PC-9 (cell line): ENCODE results near the gene HLA-B. TPM values are rescaled to one million over a fixed set of nuclear protein-coding genes. Genes with fewer than 3 reads are reported as not detected.

Experiments
- BruUV-seq: library from RNA; stranded (reverse); fragments of 400-500 nt; replicated peaks from 2 replicates; lab custom pipeline; 2021; lab: Mats Ljungman, UMichigan
- CTCF ChIA-PET: fragments of 300-600 bp; sonication (Branson Sonifier 250); formaldehyde crosslinking; loops from one replicate; lab custom pipeline; 2022; ENCODE audit warnings: antibody characterized with exemption; lab: Charles Lee
- POLR2A ChIA-PET: fragments of 300-600 bp; sonication (Branson Sonifier 250); formaldehyde crosslinking; loops from one replicate; lab custom pipeline; 2022; ENCODE audit warnings: antibody characterized with exemption; ENCODE audit not compliant: unreplicated experiment; lab: Charles Lee
- DNase-seq, 2 experiments: peaks; one replicate each; pipeline versions ENCODE4 v3.0.0 to v3.0.0-alpha.2; 2015 to 2022; ENCODE audit warnings: mixed read lengths in 1 of 2
- H2AFZ ChIP-seq: fragments of 200-600 bp; sonication (generic); 2 replicates; pipeline ENCODE4 v1.8.1; 2017; ENCODE audit warnings: antibody characterized with exemption
- H3F3A ChIP-seq: fragments of 200-600 bp; sonication (generic); 2 replicates; pipeline ENCODE4 v1.8.1; 2017; ENCODE audit warnings: antibody characterized with exemption, mild to moderate bottlenecking, low read depth; ENCODE audit not compliant: insufficient read depth
- H3K27ac ChIP-seq: fragments of 200-600 bp; sonication (generic); 2 replicates; pipeline ENCODE4 v1.6.1; 2016; ENCODE audit warnings: mixed run types
- H3K27me3 ChIP-seq: fragments of 200-600 bp; sonication (generic); 2 replicates; pipeline ENCODE4 v1.6.1; 2016; ENCODE audit warnings: low read depth, mixed run types; ENCODE audit not compliant: insufficient read depth
- H3K36me3 ChIP-seq: fragments of 200-600 bp; sonication (generic); 2 replicates; pipeline ENCODE4 v1.6.1; 2016; ENCODE audit warnings: low read depth, mixed run types
- H3K4me1 ChIP-seq: fragments of 200-600 bp; sonication (generic); replicated peaks from 2 replicates; pipeline ENCODE4 v1.6.1; 2016; ENCODE audit warnings: mixed run types; ENCODE audit not compliant: insufficient read depth
- H3K4me2 ChIP-seq: fragments of 200-600 bp; sonication (generic); 2 replicates; pipeline ENCODE4 v1.6.1; 2017; ENCODE audit warnings: mixed run types
- H3K4me3 ChIP-seq: fragments of 200-600 bp; sonication (generic); 2 replicates; pipeline ENCODE4 v1.6.1; 2016; ENCODE audit warnings: mixed run types
- H3K79me2 ChIP-seq: fragments of 200-600 bp; sonication (generic); 2 replicates; pipeline ENCODE4 v1.6.1; 2017; ENCODE audit warnings: low read depth, mixed run types
- H3K9me2 ChIP-seq: fragments of 200-600 bp; sonication (generic); 2 replicates; pipeline ENCODE4 v1.8.1; 2017; ENCODE audit warnings: mild to moderate bottlenecking; ENCODE audit not compliant: insufficient read depth
- H3K9me3 ChIP-seq: fragments of 200-600 bp; sonication (generic); 2 replicates; pipeline ENCODE4 v1.8.1; 2016; ENCODE audit warnings: low read depth; ENCODE audit not compliant: insufficient read depth
- H4K20me1 ChIP-seq: fragments of 200-600 bp; sonication (generic); 2 replicates; pipeline ENCODE4 v1.8.1; 2017; ENCODE audit not compliant: insufficient read depth
- CTCF ChIP-seq: fragments of 200-600 bp; sonication (generic); conservative IDR thresholded peaks from 2 replicates; pipeline ENCODE4 v1.6.1; 2017; ENCODE audit warnings: mixed run types, antibody characterized with exemption, mild to moderate bottlenecking, moderate library complexity
- EZH2 ChIP-seq: fragments of 200-600 bp; sonication (generic); IDR thresholded peaks from 2 replicates; pipeline ENCODE4 v1.8.0; 2017; ENCODE audit warnings: antibody characterized with exemption, low read depth
- intact Hi-C: fragments of 100-400 bp; cut with micrococcal nuclease; formaldehyde crosslinking; loops from one replicate; pipeline ENCODE4 v1.10.0; 2022; ENCODE audit not compliant: unreplicated experiment
- microRNA-seq: library from miRNA; unstranded; fragments of <30 nt; microRNA quantifications from one replicate; pipeline ENCODE4 v1.2.0, GENCODE V29; 2021; ENCODE audit warnings: borderline number of aligned reads, borderline replicate concordance
- total RNA-seq: library from RNA; stranded (reverse); gene quantifications from 2 replicates; pipeline ENCODE4 v1.2.3, GENCODE V29; 2021

The HLA-B gene
- total RNA-seq, 1 experiment from 2014 or later: 137 TPM

- H3K36me3 ChIP-seq: no peaks in the 10 kb centered on the region
- H2AFZ ChIP-seq: no peak overlapping the region
- intact Hi-C loops: no loop called here
- H3K9me3 ChIP-seq: no peaks in the 10 kb centered on the region
- no TSS peak for BruUV-seq
- ChIA-PET POLR2A (interaction anchor here (0.8 kb wide), 1 partner anchor 516 kb away, joined by 12 read pairs; no protein-coding TSS in a partner anchor), CTCF (interaction anchor here (0.7 kb wide), 1 partner anchor 25 kb away, joined by 3 read pairs; no protein-coding TSS in a partner anchor)
- H3K27ac ChIP-seq: no peak overlapping the region
- no peaks in the 10 kb centered on the region for H3F3A ChIP-seq
- TF ChIP-seq EZH2 (no peak), CTCF (no peak)
- H3K27me3 ChIP-seq: peaks cover 39% of the 10 kb centered on the region
- no peaks in the 10 kb centered on the region for H3K79me2 ChIP-seq
- no peak overlapping the region for H3K4me2 ChIP-seq
- H3K9me2 ChIP-seq: no peaks in the 10 kb centered on the region
- no peaks in the 10 kb centered on the region for H3K4me1 ChIP-seq
- no peaks in the 10 kb centered on the region for H4K20me1 ChIP-seq
- H3K4me3 ChIP-seq: no peak overlapping the region
- no peak for DNase-seq
Measured at GRCh38 chr6:31304683-31305082, 52.3 kb downstream of the HLA-B start.

Small RNA genes lying within 50 kb of the gene (microRNA-seq; reads per million reads assigned to microRNA genes)
- not detected for gene MIR6891

Other genes starting within 250 kb of the HLA-B start
- 21.1 and 21.6 TPM in 2 replicates for gene C6orf15, start 244.6 kb downstream of the HLA-B start, total RNA-seq
- gene PSORS1C1, start 242.4 kb downstream of the HLA-B start, total RNA-seq: 29.2 and 34.2 TPM in 2 replicates
- gene CDSN, start 236.7 kb downstream of the HLA-B start, total RNA-seq: 1.0 and 1.9 TPM in 2 replicates
- gene PSORS1C2, start 218.1 kb downstream of the HLA-B start, total RNA-seq: not detected in 2 replicates
- gene CCHCR1, start 199.4 kb downstream of the HLA-B start, total RNA-seq: 60.6 and 69.0 TPM in 2 replicates
- 19.0 and 26.0 TPM in 2 replicates for gene TCF19, start 198.6 kb downstream of the HLA-B start, total RNA-seq
- 1.1 and 1.4 TPM in 2 replicates for gene POU5F1, start 186.5 kb downstream of the HLA-B start, total RNA-seq
- 305 and 374 TPM in 2 replicates for gene HLA-C, start 85.1 kb downstream of the HLA-B start, total RNA-seq
- 11.8 and 13.5 TPM in 2 replicates for gene MICA, start 46.4 kb upstream of the HLA-B start, total RNA-seq
- 26.7 and 37.8 TPM in 2 replicates for gene MICB, start 141.0 kb upstream of the HLA-B start, total RNA-seq
- not detected in 2 replicates for gene MCCD1, start 171.8 kb upstream of the HLA-B start, total RNA-seq
- gene DDX39B, start 184.8 kb upstream of the HLA-B start, total RNA-seq: 383 and 436 TPM in 2 replicates
- gene ATP6V1G2, start 189.4 kb upstream of the HLA-B start, total RNA-seq: 0.55 and 1.8 TPM in 2 replicates
- 26.1 and 38.3 TPM in 2 replicates for gene NFKBIL1, start 190.4 kb upstream of the HLA-B start, total RNA-seq
- gene LTA, start 215.1 kb upstream of the HLA-B start, total RNA-seq: not detected in 2 replicates
- not detected in 2 replicates for gene TNF, start 218.4 kb upstream of the HLA-B start, total RNA-seq
- gene LTB, start 225.2 kb upstream of the HLA-B start, total RNA-seq: 0.63 TPM in 1 of 2 replicates, not detected in the other
- 1.6 TPM in 2 replicates for gene LST1, start 229.1 kb upstream of the HLA-B start, total RNA-seq
- gene NCR3, start 235.8 kb upstream of the HLA-B start, total RNA-seq: not detected in 2 replicates